HEK293T (cell line): Measurements from ENCODE around the gene GALP.

ENCODE experiments used
- ARNT ChIP-seq: fragments of 450-650 bp; IDR thresholded peaks from 2 replicates; pipeline ENCODE4 v1.6.1; 2017; ENCODE audit warnings: mild to moderate bottlenecking
- BHLHE40 ChIP-seq: fragments of 450-650 bp; IDR thresholded peaks from 2 replicates; pipeline ENCODE4 v1.6.1; 2016; ENCODE audit warnings: mild to moderate bottlenecking, moderate library complexity, borderline replicate concordance
- ELF4 ChIP-seq: fragments of 450-650 bp; IDR thresholded peaks from 2 replicates; pipeline ENCODE4 v1.6.1; 2017; ENCODE audit warnings: antibody characterized with exemption
- FOXK2 ChIP-seq: fragments of 450-650 bp; IDR thresholded peaks from 2 replicates; pipeline ENCODE4 v1.6.1; 2016; ENCODE audit warnings: mild to moderate bottlenecking
- FOXM1 ChIP-seq: fragments of 450-650 bp; IDR thresholded peaks from 2 replicates; pipeline ENCODE4 v1.6.1; 2017; ENCODE audit warnings: mild to moderate bottlenecking, borderline replicate concordance
- LEF1 ChIP-seq: fragments of 450-650 bp; IDR thresholded peaks from 2 replicates; pipeline ENCODE4 v1.6.1; 2017; ENCODE audit warnings: mild to moderate bottlenecking, borderline replicate concordance
- NFRKB ChIP-seq: fragments of 450-650 bp; IDR thresholded peaks from 2 replicates; pipeline ENCODE4 v1.6.1; 2016; ENCODE audit warnings: mild to moderate bottlenecking, moderate library complexity
- PKNOX1 ChIP-seq: fragments of 450-650 bp; IDR thresholded peaks from 2 replicates; pipeline ENCODE4 v1.6.1; 2016
- SP1 ChIP-seq: fragments of 450-650 bp; IDR thresholded peaks from 2 replicates; pipeline ENCODE4 v1.6.1; 2017
- SUZ12 ChIP-seq: fragments of 450-650 bp; IDR thresholded peaks from 2 replicates; pipeline ENCODE4 v1.6.1; 2016; ENCODE audit warnings: mild to moderate bottlenecking
- ZNF384 ChIP-seq: fragments of 450-650 bp; IDR thresholded peaks from 2 replicates; pipeline ENCODE4 v1.6.1; 2016

- TF ChIP-seq FOXK2 (no peak), FOXM1 (no peak), NFRKB (no peak), SUZ12 (no peak), ARNT (no peak), LEF1 (no peak), ZNF384 (no peak), PKNOX1 (no peak), BHLHE40 (no peak), SP1 (no peak), ELF4 (no peak)
These were observed 18.3 kb downstream of the GALP start for GRCh38 chr19:56193981-56194640.
